GM06990 (cell line): ENCODE measurements around the gene EIF4ENIF1.
"Not testable (repeated sequence)": the region's sequence is repeated elsewhere in the genome, so short reads cannot be mapped to it uniquely, and the experiment has no call there.

Experiments
- DNase-seq: peaks from one replicate; pipeline ENCODE4 v3.0.0-alpha.2; 2011; ENCODE audit not compliant: insufficient read length; ENCODE audit errors: extremely low read depth
- H3K27me3 ChIP-seq: replicated peaks from 2 replicates; pipeline ENCODE4 v1.6.0; 2011; ENCODE audit warnings: low read length; ENCODE audit not compliant: control insufficient read depth, insufficient read depth
- H3K36me3 ChIP-seq: 2 replicates; pipeline ENCODE4 v1.5.1; 2011; ENCODE audit warnings: low read length; ENCODE audit not compliant: control insufficient read depth, insufficient read depth
- H3K4me3 ChIP-seq: replicated peaks from 2 replicates; pipeline ENCODE4 v1.5.1; 2011; ENCODE audit warnings: low read depth, mild to moderate bottlenecking, control low read depth, low read length
- TF ChIP-seq, protein P1 (sequence below): IDR thresholded peaks from 2 replicates; pipeline ENCODE4 v1.5.1; 2011; ENCODE audit warnings: low read length, control low read depth, mild to moderate bottlenecking, inconsistent platforms; ENCODE audit not compliant: insufficient read depth, poor library complexity, severe bottlenecking

EIF4ENIF1 gene

DNA sequence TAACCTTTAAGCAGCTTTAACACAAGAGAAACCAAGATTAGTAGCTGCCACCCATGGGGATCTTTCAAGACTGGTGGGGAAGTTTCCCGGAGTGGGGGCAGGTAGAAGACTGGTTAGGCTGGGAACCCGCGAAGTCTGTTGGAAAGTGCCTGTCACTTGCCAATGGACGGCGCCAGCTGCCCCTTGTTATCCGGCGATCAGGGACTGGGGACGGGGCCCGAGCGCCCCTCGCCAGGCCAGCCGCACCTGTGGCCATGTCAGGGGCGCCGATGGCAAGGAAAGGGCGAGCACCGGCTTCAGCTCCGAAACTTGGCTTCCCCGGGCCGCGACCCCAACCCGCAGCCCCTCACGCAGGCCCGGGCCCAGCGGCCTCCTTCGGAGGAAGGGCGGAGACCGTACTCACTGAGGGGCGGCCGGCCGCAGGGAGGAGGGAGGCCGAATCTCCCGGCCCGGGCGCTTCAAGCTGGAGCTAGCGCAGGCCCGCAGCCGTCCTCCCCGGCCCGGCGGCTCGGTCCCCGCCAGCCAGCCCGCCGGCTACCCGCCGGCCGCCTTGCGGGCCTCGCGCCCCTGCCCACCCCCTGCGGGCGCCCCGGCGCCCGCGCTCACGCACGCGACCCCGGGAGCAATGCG, 539 bp downstream of the EIF4ENIF1 start:
- TF ChIP-seq, protein P1, sequence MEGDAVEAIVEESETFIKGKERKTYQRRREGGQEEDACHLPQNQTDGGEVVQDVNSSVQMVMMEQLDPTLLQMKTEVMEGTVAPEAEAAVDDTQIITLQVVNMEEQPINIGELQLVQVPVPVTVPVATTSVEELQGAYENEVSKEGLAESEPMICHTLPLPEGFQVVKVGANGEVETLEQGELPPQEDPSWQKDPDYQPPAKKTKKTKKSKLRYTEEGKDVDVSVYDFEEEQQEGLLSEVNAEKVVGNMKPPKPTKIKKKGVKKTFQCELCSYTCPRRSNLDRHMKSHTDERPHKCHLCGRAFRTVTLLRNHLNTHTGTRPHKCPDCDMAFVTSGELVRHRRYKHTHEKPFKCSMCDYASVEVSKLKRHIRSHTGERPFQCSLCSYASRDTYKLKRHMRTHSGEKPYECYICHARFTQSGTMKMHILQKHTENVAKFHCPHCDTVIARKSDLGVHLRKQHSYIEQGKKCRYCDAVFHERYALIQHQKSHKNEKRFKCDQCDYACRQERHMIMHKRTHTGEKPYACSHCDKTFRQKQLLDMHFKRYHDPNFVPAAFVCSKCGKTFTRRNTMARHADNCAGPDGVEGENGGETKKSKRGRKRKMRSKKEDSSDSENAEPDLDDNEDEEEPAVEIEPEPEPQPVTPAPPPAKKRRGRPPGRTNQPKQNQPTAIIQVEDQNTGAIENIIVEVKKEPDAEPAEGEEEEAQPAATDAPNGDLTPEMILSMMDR: no peak
- Histone ChIP-seq H3K4me3 (peak overlapping the region; percentile 76), H3K36me3 (peaks cover 5% of the 10 kb centered on the region), H3K27me3 (no peaks in the 10 kb centered on the region)
- peak; percentile 51 for DNase-seq

DNA sequence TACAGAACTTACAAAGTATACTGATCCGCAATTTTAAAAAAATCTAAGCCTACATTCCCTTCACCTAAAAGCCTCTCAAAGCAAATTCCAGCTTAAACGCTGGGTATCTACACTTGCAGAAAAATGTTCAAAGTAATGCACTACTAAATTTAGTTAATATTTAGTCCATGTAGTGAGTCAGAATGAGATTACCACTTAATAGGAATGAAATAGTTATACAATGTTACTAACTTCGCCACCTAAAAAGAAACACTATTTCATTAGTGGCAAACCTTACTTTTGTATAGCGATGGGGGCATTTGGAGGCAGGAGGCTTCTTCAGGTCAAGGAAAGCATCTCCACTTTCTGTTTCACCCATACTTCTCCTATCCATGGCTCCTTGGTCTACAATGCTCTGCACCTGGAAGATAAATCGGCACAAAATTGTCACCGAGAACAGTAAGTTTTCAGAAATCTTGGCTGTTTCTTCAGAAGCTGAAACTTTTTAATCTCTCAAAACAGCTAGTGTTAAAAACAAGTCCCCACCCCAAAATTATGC, 1.2 kb downstream of the EIF4ENIF1 start:
- Histone ChIP-seq H3K27me3 (no peaks in the 10 kb centered on the region), H3K4me3 (peak overlapping the region; percentile 76), H3K36me3 (peaks cover 7% of the 10 kb centered on the region)
- DNase-seq: no peak
- TF ChIP-seq, protein P1: no peak

DNA sequence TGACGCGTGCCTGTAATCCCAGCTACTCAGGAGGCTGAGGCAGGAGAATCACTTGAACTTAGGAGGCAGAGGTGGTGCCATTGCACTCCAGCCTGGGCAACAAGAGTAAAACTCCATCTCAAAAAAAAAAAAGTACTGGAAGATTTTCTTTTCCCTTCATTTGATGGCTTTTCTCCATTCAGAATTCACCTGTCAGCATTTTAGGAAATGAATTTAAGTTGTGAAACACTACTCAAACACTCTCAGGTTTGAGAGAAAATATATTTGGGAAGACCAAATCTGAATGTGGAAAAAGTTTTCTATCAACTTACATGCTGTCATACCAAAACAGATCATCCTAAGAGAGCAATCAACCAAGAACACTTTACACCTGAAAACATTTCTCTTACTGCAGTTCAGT, 2.7 kb downstream of the EIF4ENIF1 start:
- H3K27me3 ChIP-seq: no peaks in the 10 kb centered on the region
- H3K36me3 ChIP-seq: peaks cover 16% of the 10 kb centered on the region
- DNase-seq: no peak
- TF ChIP-seq, protein P1: no peak
- H3K4me3 ChIP-seq: no peak overlapping the region

DNA sequence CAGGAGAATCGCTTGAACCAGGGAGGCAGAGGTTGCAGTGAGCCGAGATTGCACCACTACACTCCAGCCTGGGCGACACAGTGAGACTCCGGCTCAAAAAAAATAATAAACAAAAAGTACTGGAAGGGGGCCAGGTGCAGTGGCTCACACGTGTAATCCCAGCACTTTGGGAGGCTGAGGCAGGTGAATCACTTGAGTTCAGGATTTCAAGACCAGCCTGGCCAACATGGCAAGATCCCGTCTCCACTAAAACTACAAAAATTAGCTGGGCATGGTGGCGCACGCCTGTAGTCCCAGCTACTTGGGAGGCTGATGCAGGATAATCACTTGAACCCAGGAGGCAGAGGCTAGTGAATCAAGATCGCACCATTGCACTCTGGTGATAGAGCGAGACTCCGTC, 3.3 kb downstream of the EIF4ENIF1 start:
- not testable (repeated sequence) for H3K27me3 ChIP-seq, DNase-seq, H3K4me3 ChIP-seq
- H3K36me3 ChIP-seq: peaks cover 16% of the 10 kb centered on the region

DNA sequence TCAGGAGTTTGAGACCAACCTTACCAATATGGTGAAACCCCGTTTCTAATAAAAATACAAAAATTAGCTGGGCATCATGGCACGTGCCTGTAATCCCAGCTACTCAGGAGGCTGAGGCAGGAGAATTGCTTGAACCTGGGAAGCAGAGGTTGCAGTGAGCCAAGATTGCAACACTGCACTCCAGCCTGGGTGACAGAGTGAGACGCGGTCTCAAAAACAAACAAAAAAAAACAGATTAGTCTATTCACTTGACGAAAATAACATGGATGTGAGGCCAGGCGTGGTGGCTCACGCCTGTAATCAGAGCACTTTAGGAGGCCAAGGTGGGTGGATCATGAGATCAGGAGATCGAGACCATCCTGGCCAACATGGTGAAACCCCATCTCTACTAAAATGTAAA, 7.2 kb downstream of the EIF4ENIF1 start:
- DNase-seq, H3K27me3 ChIP-seq, H3K4me3 ChIP-seq: not testable (repeated sequence)
- H3K36me3 ChIP-seq: peaks cover 16% of the 10 kb centered on the region

DNA sequence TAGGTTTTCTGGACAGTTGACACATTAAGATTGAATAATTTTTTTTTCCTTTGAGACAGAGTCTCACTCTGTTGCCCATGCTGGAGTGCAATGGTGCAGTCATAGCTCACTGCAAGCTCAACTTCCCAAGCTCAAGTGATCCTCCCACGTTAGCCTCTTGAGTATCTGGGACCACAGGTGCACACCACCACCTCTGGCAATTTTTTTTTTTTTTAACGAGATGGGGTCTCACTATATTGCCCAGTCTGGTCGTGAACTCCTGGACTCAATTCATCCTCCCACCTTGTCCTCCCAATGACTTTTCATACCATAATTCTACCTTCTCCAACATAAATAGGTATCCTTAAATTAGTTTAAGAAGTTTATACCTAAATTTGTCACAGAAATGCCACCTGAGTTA, 8.5 kb downstream of the EIF4ENIF1 start:
- TF ChIP-seq, protein P1: no peak
- Histone ChIP-seq H3K27me3 (no peaks in the 10 kb centered on the region), H3K36me3 (peaks cover 12% of the 10 kb centered on the region), H3K4me3 (no peak overlapping the region)
- DNase-seq: no peak

DNA sequence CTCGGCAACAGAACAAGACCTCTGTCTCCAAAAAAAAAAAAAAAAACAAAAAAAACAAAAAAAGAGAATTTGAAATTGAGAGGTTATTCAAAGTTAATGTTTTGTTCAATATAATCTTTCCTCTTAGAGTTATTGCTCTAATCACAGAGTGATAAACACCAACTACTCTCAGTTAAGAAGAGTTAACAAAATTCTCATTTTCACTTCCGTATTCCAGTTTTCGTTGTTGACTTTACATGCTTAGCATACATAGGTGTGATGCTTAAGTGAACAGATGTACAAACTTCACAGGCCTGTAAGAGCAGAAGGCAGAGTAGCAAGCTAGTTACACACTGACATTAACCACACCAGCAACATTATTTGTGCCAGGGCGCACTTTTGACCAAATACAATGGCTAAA, 12.3 kb downstream of the EIF4ENIF1 start:
- no peaks in the 10 kb centered on the region for H3K27me3 ChIP-seq
- H3K4me3 ChIP-seq: no peak overlapping the region
- DNase-seq: peak; percentile 49
- TF ChIP-seq, protein P1: no peak
- no peaks in the 10 kb centered on the region; the same call in none of the 2 replicates for H3K36me3 ChIP-seq
